Keratinocyte (primary cell): ENCODE data around the gene NAB1.

ENCODE experiments used
- CTCF ChIP-seq, 3 experiments: IDR thresholded peaks in 1 of 3; conservative IDR thresholded peaks in 1 of 3; optimal IDR thresholded peaks in 1 of 3; 2 replicates in 2 of 3; 3 replicates in 1 of 3; pipeline versions ENCODE3 to v1.5.1; 2011; ENCODE audit warnings: low read length in 3 of 3, mild to moderate bottlenecking in 3 of 3, moderate library complexity in 2 of 3, control low read depth in 1 of 3, inconsistent platforms in 1 of 3; ENCODE audit not compliant: insufficient read depth in 2 of 3; ENCODE audit errors: extremely low read depth in 1 of 3
- EZH2 ChIP-seq: IDR thresholded peaks from one replicate; pipeline ENCODE4 v1.6.1; 2012; ENCODE audit warnings: inconsistent platforms, mild to moderate bottlenecking, low read length, moderate library complexity

DNA sequence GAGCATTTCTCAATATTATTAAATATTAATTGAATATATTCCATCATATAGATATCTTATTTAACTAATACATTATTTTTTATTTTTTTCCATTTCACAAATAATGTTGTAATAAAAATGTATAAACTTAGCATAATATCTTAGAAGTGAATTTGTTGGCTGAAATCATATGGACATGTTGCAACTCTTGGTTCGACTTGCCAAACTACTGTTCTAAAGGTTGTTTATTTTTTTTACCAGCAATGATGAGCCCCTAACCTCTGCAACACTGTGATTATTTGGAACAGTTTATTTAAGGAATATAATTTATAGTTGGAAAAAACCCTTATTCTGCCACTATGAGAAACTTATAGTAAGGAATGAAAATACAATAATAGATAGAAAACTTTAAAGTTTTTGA lies 8.8 kb upstream of the NAB1 start:
- TF ChIP-seq CTCF (optimal IDR thresholded peaks at IDR 0.05 in 1 of 3, IDR thresholded peaks at IDR 0.05 in 1 of 3, conservative IDR thresholded peaks at IDR 0.05 in 1 of 3; ENCODE audit: extremely low read depth in 1 of 3, insufficient read depth in 2 of 3, low read length in 3 of 3) = no peak
- TF ChIP-seq EZH2 = no peak
